Activated CD4-positive, alpha-beta T cell treated with anti-CD3 and anti-CD28 coated beads, Interleukin-2, amount 50 U/mL, for 4 hours (primary cell): Measurements from ENCODE around the gene ABCB9.

Experiments used
- DNase-seq, 2 experiments: peaks; one replicate each; pipeline ENCODE4 v3.0.0-alpha.2; 2020

Gene ABCB9

DNA sequence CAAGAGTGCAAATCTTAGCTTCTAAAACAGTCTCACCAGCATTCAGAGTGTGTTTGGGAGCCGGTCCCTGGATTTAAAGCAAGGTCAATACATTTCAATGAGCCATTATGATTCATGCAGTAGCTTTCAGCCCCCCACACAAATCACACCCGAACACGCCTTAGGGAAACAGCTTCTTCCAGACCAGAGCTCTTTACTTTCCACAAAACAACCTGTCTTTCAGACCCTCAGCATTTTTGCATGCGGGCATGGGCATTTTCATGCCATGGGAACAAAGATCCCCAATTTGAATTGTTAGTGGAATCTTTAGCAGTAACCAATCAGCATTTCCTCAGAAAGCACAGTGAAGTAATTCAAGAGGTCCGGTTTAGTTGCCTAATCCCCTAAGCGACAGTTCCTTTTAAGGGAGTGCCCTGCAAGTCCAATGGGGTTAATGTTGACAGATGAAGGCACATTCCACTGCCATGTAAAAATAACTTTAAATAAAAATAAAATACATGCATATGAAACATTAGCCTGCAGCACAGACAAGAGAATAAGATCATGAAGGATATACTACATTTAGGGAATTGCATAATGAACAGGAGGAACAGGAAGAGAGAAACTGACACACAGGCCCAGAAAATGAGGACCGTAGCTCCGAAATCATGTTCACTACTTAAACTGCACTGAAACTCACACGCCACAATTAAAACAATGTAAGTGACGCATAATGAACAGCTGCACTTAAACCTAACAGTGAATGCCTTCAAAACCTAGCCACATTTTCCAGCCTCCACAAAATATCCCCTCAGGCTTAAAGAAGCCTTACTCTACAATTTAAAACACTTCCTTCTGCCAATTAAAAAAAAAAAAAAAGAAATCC, 74.4 kb downstream of the ABCB9 start:
- DNase-seq, result no peak

DNA sequence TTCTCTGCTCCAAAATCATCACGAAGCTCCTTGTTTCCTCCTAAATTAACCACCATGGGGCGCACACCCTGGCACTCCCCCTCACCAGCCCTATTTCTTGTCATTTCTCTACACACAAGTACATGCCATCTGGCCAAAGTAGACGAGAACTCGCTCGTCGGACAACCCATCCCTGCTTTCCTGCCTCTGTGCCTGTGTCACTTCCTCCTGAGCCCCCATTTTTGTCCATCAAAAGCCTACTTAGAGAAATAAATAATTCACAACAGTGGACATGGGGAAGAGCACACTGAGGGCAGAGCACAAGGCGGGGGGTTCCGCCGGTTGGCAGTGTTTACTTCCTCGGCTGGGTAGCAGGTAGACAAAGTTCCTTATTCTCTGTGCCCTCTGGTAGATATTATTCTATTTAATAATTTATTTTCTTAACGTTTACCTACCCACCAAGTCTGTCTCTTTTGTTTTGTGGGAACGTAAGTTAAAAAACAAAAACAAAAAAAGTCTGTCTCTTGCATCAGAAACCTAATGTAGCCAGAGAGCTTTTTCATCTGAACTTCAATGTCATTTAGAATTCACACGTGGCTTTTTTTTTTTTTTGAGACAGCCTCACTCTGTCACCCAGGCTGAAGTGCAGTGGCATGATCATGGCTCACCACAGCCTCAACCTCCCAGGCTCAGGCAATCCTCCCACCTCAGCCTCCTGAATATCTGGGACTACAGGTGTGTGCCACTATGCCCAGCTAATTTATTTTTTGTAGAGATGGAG, 76.3 kb downstream of the ABCB9 start:
- DNase-seq, result no peak

DNA sequence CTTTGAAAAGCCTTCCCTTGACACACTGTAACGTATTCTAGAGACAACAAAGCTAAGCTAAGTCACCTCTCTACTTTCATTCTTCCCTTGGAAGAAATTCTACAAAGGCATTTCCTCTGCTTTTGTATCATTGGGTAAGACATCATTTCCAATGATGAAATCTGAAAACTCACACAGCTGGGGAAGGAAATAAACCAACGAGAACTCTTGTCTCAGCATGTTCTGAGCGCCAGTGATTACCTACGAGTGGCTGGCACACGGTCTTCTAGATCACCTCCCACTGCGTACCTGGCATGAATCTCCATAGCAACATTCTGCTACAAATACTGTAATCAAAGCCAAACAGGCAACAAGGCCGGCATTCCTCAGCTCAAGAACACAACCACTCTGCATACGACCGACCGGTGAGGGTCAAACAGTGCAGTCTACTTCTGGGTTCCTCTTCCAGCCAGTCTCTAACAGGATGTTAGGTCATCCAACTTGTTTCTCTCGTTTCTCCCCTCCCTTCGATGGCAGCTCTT, 78.0 kb downstream of the ABCB9 start:
- peak; percentile 29 to 32 for DNase-seq

DNA sequence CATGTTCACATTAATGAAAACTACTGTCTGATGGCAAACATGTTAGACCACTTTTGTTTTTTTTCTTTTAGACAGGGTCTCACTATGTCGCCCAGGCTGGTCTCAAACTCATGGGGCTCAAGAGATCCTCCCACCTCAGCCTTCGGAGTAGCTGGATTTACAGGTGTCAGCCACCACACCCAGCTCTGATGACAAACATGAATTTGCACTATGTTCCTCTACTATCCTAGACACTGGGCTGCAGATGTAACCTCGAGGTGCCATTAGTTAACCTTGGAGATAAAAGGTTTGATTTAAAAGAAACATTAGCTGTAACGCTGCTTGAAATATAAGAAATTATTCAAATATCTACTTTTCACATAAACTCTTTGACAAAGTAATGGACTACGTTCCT, 78.4 kb downstream of the ABCB9 start:
- no peak for DNase-seq

DNA sequence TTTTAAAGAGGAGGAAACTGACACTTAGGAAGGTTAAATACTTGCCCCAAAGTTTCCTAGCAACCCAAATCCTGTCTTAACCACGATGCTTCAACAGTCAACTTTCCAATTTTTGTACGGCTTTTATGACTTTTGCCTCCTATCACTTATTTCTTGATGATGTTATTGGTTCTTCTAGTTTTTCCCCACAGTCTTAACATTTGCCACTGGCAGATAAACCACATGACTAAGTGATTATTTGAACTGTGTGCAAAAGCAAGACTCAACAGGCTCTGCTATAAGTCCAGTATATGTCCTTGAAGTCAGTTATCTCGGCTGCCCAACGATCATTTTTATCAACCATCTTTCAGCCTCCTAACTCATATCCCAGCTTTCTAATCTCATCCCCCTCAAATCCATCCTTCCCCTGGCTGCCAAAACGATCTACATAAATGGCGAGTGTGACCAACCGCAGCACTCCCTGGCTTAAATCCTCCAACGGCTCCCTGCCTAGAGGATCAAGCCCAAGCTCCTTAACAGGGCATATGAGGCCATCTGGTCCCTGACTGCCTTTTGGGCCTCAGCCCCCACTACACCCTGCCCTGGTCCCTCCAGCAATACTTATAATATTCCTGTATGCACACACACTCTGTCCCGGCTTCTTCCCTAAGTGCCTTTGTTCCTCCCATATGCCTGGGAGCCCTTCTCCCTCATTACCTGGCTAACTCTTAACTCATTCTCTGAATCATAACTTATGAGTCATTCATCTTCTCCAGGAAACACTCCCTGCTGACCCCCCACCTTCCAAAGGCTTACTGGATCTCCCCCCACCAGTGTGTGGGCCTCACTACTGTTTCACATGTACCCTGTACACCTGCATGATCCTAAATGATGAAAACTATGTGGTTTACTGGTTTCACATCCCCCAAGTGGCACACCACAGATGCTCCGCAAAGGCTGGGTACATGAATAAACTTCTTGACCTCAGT, 79.1 kb downstream of the ABCB9 start:
- peak in 1 of 2 experiments; percentile 39 for DNase-seq

DNA sequence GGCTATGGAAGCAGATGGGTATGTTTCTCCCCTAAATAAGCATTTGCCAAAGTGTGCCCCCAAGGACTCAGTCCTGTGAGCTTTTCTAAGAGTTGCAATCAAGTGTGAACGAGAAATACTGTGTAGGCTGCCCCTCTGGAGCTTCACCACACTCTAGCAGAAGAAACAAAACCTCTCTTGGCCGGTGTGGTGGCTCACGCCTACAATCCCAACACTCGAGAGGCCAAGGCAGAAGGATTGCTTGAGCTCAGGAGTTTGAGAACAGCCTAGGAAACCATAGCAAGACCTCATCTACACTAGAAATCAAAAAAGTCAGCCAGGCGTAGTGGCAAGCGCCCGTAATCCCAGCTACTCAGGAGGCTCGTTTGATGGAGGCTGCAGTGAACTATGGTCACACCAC, 80.1 kb downstream of the ABCB9 start:
- no peak for DNase-seq

DNA sequence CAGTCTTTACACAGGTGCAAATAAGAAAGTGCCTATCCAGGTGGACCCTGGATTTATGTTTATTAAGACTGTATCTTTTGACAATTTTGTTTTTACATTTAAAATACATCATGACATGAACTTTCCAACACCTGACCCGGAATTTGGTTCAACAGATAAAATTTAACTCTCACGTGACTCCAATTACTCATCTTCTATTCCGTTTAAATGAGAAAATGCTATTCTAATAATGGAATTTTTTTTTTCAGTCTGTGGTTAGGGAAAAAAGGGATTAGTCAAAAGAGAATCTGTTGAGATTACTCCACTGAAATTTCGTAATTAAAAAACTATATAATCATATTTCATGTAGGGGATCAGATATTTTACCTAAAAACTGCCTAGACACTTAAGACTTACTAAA, 81.4 kb downstream of the ABCB9 start:
- DNase-seq, result no peak

DNA sequence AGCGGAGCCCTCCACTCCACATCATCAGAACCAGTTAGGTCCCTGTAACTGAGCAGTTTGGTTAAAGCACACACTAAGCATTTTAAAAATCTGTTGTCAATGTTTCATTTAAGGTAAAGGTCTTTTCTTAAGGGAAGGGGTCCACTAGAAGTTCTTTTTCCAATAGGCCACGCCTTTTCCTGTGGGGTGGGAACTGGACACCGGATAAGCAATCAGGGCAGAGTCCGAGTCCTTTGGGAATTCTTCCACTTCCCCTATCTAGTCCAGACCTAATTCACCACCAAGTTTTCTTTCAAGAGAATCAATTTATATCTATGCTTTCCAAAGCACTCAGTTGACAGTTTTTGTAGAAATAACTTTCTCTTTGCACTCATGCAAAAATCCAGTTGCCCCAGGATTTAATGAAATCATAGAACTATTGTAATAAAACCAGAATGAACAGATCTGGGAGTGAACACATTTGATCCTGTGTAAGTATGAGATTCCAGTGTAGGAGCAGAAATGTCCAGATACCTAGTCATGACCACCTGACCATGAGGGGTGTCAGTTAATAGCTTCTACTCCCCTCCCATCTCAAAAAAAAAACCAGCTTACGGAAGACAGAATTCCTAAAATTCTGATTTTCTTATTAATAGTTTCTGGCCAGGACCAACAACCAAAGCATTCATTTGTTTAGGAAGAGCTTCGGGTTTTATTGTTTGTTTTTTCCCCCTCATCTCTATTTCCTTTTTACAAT, 82.0 kb downstream of the ABCB9 start:
- DNase-seq, result no peak

DNA sequence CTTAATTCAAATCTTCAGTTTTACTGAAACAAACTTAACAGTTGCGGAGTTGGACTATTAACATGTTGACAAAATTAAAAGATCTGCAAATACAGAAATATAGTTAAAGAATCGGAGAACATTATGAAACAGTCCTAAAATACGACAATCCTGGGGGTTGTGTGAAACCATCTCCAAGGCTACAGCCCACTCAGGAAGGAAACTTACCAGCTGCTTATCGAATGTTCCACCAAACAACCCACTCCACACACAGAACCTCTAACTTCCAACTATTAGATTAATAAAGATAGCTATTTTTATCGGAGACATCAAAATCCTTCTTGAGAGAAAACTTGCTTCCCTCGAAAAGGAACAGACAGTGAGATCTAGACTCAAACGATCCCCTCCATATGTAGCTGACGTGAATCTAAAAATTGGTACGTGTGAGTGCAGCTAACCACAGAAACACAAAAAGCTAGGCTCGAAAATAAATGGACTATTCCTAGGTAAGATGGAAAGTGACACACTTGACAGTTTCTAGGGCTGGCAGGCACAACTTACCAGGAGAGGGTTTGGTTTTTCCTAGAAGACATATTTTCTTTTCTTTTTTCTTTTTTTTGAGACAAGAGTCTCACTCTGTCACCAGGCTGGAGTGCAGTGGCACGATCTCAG, 83.2 kb downstream of the ABCB9 start:
- no peak for DNase-seq

DNA sequence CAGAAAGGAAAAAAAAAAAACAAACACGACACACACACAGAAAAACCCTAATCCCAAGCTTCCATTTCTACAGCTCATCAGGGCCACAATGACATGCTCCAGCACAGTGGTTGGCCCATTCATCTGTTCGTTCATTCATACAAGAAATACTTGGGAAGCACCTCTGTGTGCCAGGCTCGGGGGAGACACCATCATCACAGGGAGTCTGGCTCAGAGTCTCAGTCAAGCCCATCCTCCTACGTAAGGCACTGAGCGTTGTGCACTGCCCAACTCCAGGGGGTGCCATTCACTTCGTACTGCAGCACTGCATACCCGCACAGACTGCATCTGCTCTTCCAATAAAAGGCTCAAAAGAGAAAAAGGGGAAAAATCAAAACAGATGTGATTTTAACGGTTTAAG, 85.6 kb downstream of the ABCB9 start:
- DNase-seq, result no peak

DNA sequence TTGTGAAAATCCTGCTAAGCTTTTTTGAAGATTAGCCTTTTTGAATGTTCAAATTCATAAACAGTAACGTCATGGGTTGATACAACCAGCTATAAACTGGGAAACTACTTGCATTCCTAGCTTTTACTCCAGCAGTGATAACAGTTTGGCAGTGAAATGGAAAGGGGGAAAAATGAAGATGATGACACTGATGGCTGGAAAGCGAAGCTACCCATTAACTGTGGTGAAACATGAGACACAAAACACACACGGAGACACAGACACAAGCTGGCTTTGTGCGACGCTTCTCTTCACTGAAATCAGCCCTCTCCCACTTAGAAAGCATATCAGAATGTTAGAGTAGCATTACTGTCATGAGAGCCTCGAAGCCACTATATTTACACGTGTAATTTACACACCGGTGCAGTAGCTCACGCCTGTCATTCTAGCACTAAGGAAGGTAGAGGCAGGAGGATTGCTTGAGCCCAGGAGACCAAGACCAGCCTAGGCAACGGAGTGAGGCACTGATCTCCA, 86.1 kb downstream of the ABCB9 start:
- DNase-seq, result no peak
